ENCODE data around the gene HYAL2. TPM values are rescaled to one million over a fixed set of nuclear protein-coding genes. Genes with fewer than 3 reads are reported as not detected.

HYAL2 gene
- total and polyA plus RNA-seq, 10 of the 15 experiments (the other 5 are each of a cell fraction or from before 2014, with no cell fraction given) = 0.06 to 21.8 (median 12.7) TPM

DNA sequence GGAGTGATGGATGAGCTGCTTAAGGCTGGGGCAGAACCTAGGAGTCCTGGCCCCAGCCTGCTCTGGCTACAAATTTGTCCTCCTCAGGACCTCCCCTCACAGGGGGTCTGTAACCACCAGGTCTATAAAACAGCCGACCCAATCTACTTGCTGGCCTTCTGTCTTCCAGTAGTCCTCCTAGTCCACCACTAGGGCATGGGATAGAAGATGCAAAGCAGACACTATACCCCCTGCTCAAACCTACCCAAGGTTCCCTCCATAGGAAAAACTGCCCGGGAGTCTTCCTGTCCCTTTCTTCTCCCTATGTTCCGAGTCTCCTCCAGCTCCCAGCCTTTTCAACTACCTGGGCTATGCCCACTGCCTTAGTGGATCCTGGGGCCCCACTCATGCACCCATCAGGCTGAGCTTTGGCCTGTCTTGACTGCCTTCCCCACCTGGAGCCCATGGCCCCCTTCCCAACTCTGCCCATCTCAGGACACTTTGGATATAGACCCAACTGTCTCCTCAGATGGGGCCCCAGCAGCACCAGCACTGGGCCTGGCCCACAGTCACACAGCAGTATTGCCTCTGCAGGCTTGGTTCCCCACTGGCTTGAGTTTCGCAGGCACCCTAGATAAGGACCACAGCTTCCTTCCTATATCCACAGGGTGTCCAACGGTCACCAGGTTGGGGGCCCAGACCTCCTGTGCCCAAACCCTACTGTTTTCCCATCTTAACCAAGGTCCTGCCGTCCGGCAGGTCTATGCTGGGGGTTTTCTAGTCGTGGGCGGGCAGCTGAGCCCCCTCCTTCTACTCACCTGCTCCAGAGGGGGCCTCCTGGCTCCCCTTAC is 24.4 kb downstream of the HYAL2 start:
- peak overlapping the region; percentile 100 for H2AFZ ChIP-seq (ENCODE audit: control insufficient read depth, low read depth, low read length)
- H3K9ac ChIP-seq (ENCODE audit: control insufficient read depth, insufficient read depth, low read length) = peak overlapping the region; percentile 89
- peaks cover 2% of the 10 kb centered on the region; the same call in 1 of the 2 replicates for H3K79me2 ChIP-seq (ENCODE audit: control insufficient read depth, insufficient read depth, low read length)
- WGBS (ENCODE audit: insufficient coverage, insufficient replicate concordance, low lambda C conversion rate, missing lambda C conversion rate) = 32% methylated on average over 9 of the region's 9 CpGs
- TF ChIP-seq CBFB (IDR thresholded peaks at IDR 0.05; ENCODE audit: low read depth) = no peak
- TF ChIP-seq, protein P1, sequence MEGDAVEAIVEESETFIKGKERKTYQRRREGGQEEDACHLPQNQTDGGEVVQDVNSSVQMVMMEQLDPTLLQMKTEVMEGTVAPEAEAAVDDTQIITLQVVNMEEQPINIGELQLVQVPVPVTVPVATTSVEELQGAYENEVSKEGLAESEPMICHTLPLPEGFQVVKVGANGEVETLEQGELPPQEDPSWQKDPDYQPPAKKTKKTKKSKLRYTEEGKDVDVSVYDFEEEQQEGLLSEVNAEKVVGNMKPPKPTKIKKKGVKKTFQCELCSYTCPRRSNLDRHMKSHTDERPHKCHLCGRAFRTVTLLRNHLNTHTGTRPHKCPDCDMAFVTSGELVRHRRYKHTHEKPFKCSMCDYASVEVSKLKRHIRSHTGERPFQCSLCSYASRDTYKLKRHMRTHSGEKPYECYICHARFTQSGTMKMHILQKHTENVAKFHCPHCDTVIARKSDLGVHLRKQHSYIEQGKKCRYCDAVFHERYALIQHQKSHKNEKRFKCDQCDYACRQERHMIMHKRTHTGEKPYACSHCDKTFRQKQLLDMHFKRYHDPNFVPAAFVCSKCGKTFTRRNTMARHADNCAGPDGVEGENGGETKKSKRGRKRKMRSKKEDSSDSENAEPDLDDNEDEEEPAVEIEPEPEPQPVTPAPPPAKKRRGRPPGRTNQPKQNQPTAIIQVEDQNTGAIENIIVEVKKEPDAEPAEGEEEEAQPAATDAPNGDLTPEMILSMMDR (IDR thresholded peaks at IDR 0.05 in 2 of 3, conservative IDR thresholded peaks at IDR 0.05 in 1 of 3; ENCODE audit: control insufficient read depth in 2 of 3, extremely low read depth in 1 of 3, insufficient read depth in 1 of 3, low read depth in 3 of 3, low read length in 3 of 3) = peak in 1 of 3 experiments; percentile 17; a peak in 1 of 6 replicates
- TF ChIP-seq, protein P2, sequence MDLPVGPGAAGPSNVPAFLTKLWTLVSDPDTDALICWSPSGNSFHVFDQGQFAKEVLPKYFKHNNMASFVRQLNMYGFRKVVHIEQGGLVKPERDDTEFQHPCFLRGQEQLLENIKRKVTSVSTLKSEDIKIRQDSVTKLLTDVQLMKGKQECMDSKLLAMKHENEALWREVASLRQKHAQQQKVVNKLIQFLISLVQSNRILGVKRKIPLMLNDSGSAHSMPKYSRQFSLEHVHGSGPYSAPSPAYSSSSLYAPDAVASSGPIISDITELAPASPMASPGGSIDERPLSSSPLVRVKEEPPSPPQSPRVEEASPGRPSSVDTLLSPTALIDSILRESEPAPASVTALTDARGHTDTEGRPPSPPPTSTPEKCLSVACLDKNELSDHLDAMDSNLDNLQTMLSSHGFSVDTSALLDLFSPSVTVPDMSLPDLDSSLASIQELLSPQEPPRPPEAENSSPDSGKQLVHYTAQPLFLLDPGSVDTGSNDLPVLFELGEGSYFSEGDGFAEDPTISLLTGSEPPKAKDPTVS (IDR thresholded peaks at IDR 0.05; ENCODE audit: low read depth, low read length) = no peak
- TF ChIP-seq CHD1 (IDR thresholded peaks at IDR 0.05; ENCODE audit: low read depth, low read length) = no peak
- ChIA-PET CTCF (interaction anchor here (1.1 to 3.5 kb wide), 8 partner anchors 20 to 55 kb away, joined by 3 to 22 read pairs (median 6); partner anchors contain the start of gene TUSC2), SMC1A (ENCODE audit: uncharacterized antibody, unreplicated experiment) (interaction anchor here (0.8 to 2.3 kb wide), 2 partner anchors 39 to 52 kb away, joined by 3 to 9 read pairs; partner anchors contain the start of genes CYB561D2 and NPRL2), RAD21 (ENCODE audit: unreplicated experiment) (interaction anchor here (1.1 to 2.2 kb wide), 5 partner anchors 26 to 52 kb away, joined by 3 to 15 read pairs (median 5); partner anchors contain the start of genes CYB561D2, NPRL2 and TUSC2), POLR2A (interaction anchor here (0.5 to 2.7 kb wide), 12 partner anchors 19 to 1378 kb away, joined by 3 to 30 read pairs (median 6); partner anchors contain the start of genes CYB561D2, NPRL2, RBM5 and TUSC2)
- FAIRE-seq = no peak
- peak overlapping the region; percentile 98 for H3K4me2 ChIP-seq (ENCODE audit: control insufficient read depth, insufficient read depth)
- H4K20me1 ChIP-seq (ENCODE audit: control insufficient read depth, insufficient read depth) = no peaks in the 10 kb centered on the region
- TSS peak; percentile 78 for BruUV-seq (replicated peaks)
- in situ Hi-C loops (cut with MboI) (no loop called here), intact Hi-C loops (cut with micrococcal nuclease; ENCODE audit: unreplicated experiment) (loop anchor here (5.0 kb wide), 1 partner anchor 39 kb away; no protein-coding TSS in a partner anchor)
- peak overlapping the region; percentile 82 for H3K4me3 ChIP-seq
- no peaks in the 10 kb centered on the region for H3K36me3 ChIP-seq (ENCODE audit: control insufficient read depth in 2 of 2, insufficient read depth in 2 of 2, low read length in 1 of 2)
- no peak for ATAC-seq
- peak overlapping the region; percentile 83 for H3K27ac ChIP-seq (ENCODE audit: control insufficient read depth, insufficient read depth)
- no peaks in the 10 kb centered on the region for H3K9me3 ChIP-seq (replicated peaks; ENCODE audit: control insufficient read depth, insufficient read depth, low read length)
- no peak for DNase-seq (ENCODE audit: low read depth, low spot score)
- no peaks in the 10 kb centered on the region for H3K27me3 ChIP-seq (replicated peaks in 1 of 2; ENCODE audit: control insufficient read depth in 2 of 2, insufficient read depth in 2 of 2, low read length in 1 of 2)
- H3K4me1 ChIP-seq (ENCODE audit: control insufficient read depth, insufficient read depth, low read length) = peaks cover 4% of the 10 kb centered on the region
